Measurements from ENCODE around the gene MTF2. TPM values are rescaled to one million over a fixed set of nuclear protein-coding genes. Genes with fewer than 3 reads are reported as not detected.

The MTF2 gene
- total RNA-seq, 2 donors from 2014 or later = 37.7 to 42.4 TPM

- H3K36me3 Mint-ChIP-seq (ENCODE audit: low read depth) = peaks cover 5% of the 10 kb centered on the region
Observed at GRCh38 chr1:93186667-93187066, 107.6 kb downstream of the MTF2 start.

More at GRCh38 chr1:93186667-93187066, 107.6 kb downstream of the MTF2 start:
- DNase-seq (no peak), ATAC-seq (no peak)
- peaks cover 21% of the 10 kb centered on the region for H3K4me1 Mint-ChIP-seq
- no peaks in the 10 kb centered on the region for H3K9me3 ChIP-seq (ENCODE audit: control insufficient read depth, low read length, poor library complexity, severe bottlenecking)
- no peak overlapping the region for H3K4me3 Mint-ChIP-seq
- no peak overlapping the region for H3K27ac Mint-ChIP-seq
- no peaks in the 10 kb centered on the region for H3K27me3 Mint-ChIP-seq

Other genes starting within 250 kb of the MTF2 start
- gene RPL5, start 247.2 kb upstream of the MTF2 start, total RNA-seq = 1,000 to 10,000 TPM; 1,386 to 1,390 TPM
- 1 to 10 TPM; 7.9 to 8.7 TPM for gene DIPK1A, start 117.8 kb upstream of the MTF2 start, total RNA-seq
- gene TMED5, start 101.1 kb downstream of the MTF2 start, total RNA-seq = 10 to 100 TPM; 47.6 to 55.1 TPM
- gene CCDC18, start 101.4 kb downstream of the MTF2 start, total RNA-seq = 10 to 100 TPM in 1 of 2 donors, 1 to 10 TPM in 1; 8.3 to 11.5 TPM

All from T-helper 17 cell (primary cell).